Keratinocyte (primary cell): ENCODE measurements around the gene PIP4K2A. TPM values are rescaled to one million over a fixed set of nuclear protein-coding genes. Genes with fewer than 3 reads are reported as not detected.

Experiments
- DNase-seq: peaks from one replicate; pipeline ENCODE4 v3.0.0-alpha.2; 2011; ENCODE audit warnings: low read depth, missing footprints, low spot score
- FAIRE-seq: peaks from 2 replicates; lab custom pipeline; 2011; peaks lifted over from hg19 to GRCh38; lab: Jason Lieb, UNC
- H2AFZ ChIP-seq: 2 replicates; pipeline ENCODE4 v1.6.0; 2012; ENCODE audit warnings: low read length, control low read depth, inconsistent platforms; ENCODE audit not compliant: control insufficient read depth
- H3K27ac ChIP-seq: 2 replicates; pipeline ENCODE4 v1.5.1; 2011; ENCODE audit warnings: low read length; ENCODE audit not compliant: control insufficient read depth, insufficient read depth
- H3K27me3 ChIP-seq: 3 replicates; pipeline ENCODE4 v1.6.0; 2011; ENCODE audit warnings: low read length; ENCODE audit not compliant: control insufficient read depth, insufficient read depth; ENCODE audit errors: extremely low read depth
- H3K36me3 ChIP-seq, 2 experiments: 2 replicates in 1 of 2; 3 replicates in 1 of 2; pipeline ENCODE4 v1.5.1; 2011; ENCODE audit warnings: low read length in 2 of 2, mild to moderate bottlenecking in 1 of 2; ENCODE audit not compliant: control insufficient read depth in 2 of 2, insufficient read depth in 2 of 2; ENCODE audit errors: extremely low read depth in 1 of 2
- H3K4me1 ChIP-seq: 3 replicates; pipeline ENCODE4 v1.5.1; 2011; ENCODE audit warnings: low read length; ENCODE audit not compliant: control insufficient read depth, insufficient read depth; ENCODE audit errors: extremely low read depth
- H3K4me2 ChIP-seq: 3 replicates; pipeline ENCODE4 v1.6.0; 2011; ENCODE audit warnings: low read depth, low read length; ENCODE audit not compliant: control insufficient read depth, insufficient read depth; ENCODE audit errors: extremely low read depth
- H3K4me3 ChIP-seq, 3 experiments: fragments of 200-600 bp in 1 of 3; sonication (generic) in 1 of 3; 2 replicates in 2 of 3; 3 replicates in 1 of 3; pipeline ENCODE4 v1.5.1; 2011 to 2016; ENCODE audit warnings: low read length in 3 of 3, mild to moderate bottlenecking in 3 of 3, control low read depth in 2 of 3, inconsistent platforms in 1 of 3, low read depth in 1 of 3, mixed read lengths in 1 of 3, mixed run types in 1 of 3, moderate library complexity in 1 of 3; ENCODE audit not compliant: control insufficient read depth in 2 of 3, insufficient read depth in 2 of 3; ENCODE audit errors: extremely low read depth in 1 of 3
- H3K79me2 ChIP-seq: 2 replicates; pipeline ENCODE4 v1.6.0; 2012; ENCODE audit warnings: low read length; ENCODE audit not compliant: control insufficient read depth, insufficient read depth
- H3K9ac ChIP-seq: 3 replicates; pipeline ENCODE4 v1.6.0; 2011; ENCODE audit warnings: low read length; ENCODE audit not compliant: control insufficient read depth, insufficient read depth; ENCODE audit errors: extremely low read depth
- H3K9me1 ChIP-seq: 3 replicates; pipeline ENCODE4 v1.6.0; 2011; ENCODE audit warnings: low read length; ENCODE audit not compliant: control insufficient read depth, insufficient read depth; ENCODE audit errors: extremely low read depth
- H3K9me3 ChIP-seq: 2 replicates; pipeline ENCODE4 v1.5.1; 2012; ENCODE audit warnings: low read depth, low read length; ENCODE audit not compliant: control insufficient read depth
- H4K20me1 ChIP-seq: 3 replicates; pipeline ENCODE4 v1.6.0; 2011; ENCODE audit warnings: low read length; ENCODE audit not compliant: control insufficient read depth, insufficient read depth; ENCODE audit errors: extremely low read depth
- EZH2 ChIP-seq: IDR thresholded peaks from one replicate; pipeline ENCODE4 v1.6.1; 2012; ENCODE audit warnings: inconsistent platforms, mild to moderate bottlenecking, low read length, moderate library complexity
- dilution Hi-C: fragments of 300-500 bp; cut with MboI; formaldehyde crosslinking; loops from one replicate; pipeline ENCODE4 v1.7.0; 2020; ENCODE audit warnings: low sequenced_read_pairs; ENCODE audit not compliant: extremely low pct_ligation_motif_present
- polyA plus RNA-seq, 5 experiments: library from polyadenylated mRNA; depleted of rRNA in 3 of 5; stranded (reverse) in 3 of 5; stranded (forward) in 1 of 5; unstranded in 1 of 5; fragments of >200 nt; gene quantifications; 1 replicate in 1 of 5; 2 replicates in 3 of 5; 3 replicates in 1 of 5; pipeline versions ENCODE4 v1.2.1 to v1.2.3, GENCODE V29; 2011 to 2012; ENCODE audit warnings: missing spikeins in 2 of 5, low read depth in 1 of 5, low replicate concordance in 1 of 5
- TF ChIP-seq, protein P1 (sequence below), 3 experiments: IDR thresholded peaks in 1 of 3; conservative IDR thresholded peaks in 1 of 3; optimal IDR thresholded peaks in 1 of 3; 2 replicates in 2 of 3; 3 replicates in 1 of 3; pipeline versions ENCODE3 to v1.5.1; 2011; ENCODE audit warnings: low read length in 3 of 3, mild to moderate bottlenecking in 3 of 3, moderate library complexity in 2 of 3, control low read depth in 1 of 3, inconsistent platforms in 1 of 3; ENCODE audit not compliant: insufficient read depth in 2 of 3; ENCODE audit errors: extremely low read depth in 1 of 3

The PIP4K2A gene
- polyA plus RNA-seq, 1 donor (not counting 4 experiments of a cell fraction or from before 2014, with no cell fraction given): 15.5 TPM

DNA sequence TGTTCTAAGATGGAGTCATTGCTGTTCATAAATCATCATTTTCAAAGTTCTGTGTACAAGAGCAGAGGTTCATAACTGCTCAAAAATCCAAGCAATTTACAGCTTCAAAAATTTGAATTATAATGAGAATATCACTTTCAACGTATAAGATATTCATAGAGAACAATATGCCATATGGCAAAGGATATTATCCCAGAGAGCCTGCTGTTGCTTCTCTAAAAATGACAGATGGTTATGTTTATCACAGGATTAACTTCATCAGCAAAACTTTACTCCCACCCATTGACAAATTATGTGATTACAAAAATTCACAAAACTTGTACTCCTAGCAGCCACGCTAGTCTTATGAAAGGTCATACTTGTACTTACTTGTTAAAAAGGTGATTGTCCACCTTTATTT lies 105.1 kb downstream of the PIP4K2A start:
- DNase-seq: no peak
- no peak overlapping the region for H2AFZ ChIP-seq
- no peak overlapping the region for H3K4me2 ChIP-seq
- H3K9me1 ChIP-seq: no peaks in the 10 kb centered on the region
- dilution Hi-C loops: no loop called here
- no peak overlapping the region for H3K27ac ChIP-seq
- no peaks in the 10 kb centered on the region for H3K27me3 ChIP-seq
- no peak overlapping the region for H3K9ac ChIP-seq
- FAIRE-seq: no peak
- H4K20me1 ChIP-seq: no peaks in the 10 kb centered on the region
- no peak overlapping the region for H3K4me3 ChIP-seq
- no peak for TF ChIP-seq EZH2
- TF ChIP-seq, protein P1, sequence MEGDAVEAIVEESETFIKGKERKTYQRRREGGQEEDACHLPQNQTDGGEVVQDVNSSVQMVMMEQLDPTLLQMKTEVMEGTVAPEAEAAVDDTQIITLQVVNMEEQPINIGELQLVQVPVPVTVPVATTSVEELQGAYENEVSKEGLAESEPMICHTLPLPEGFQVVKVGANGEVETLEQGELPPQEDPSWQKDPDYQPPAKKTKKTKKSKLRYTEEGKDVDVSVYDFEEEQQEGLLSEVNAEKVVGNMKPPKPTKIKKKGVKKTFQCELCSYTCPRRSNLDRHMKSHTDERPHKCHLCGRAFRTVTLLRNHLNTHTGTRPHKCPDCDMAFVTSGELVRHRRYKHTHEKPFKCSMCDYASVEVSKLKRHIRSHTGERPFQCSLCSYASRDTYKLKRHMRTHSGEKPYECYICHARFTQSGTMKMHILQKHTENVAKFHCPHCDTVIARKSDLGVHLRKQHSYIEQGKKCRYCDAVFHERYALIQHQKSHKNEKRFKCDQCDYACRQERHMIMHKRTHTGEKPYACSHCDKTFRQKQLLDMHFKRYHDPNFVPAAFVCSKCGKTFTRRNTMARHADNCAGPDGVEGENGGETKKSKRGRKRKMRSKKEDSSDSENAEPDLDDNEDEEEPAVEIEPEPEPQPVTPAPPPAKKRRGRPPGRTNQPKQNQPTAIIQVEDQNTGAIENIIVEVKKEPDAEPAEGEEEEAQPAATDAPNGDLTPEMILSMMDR (optimal IDR thresholded peaks at IDR 0.05 in 1 of 3, IDR thresholded peaks at IDR 0.05 in 1 of 3, conservative IDR thresholded peaks at IDR 0.05 in 1 of 3; ENCODE audit: extremely low read depth in 1 of 3, insufficient read depth in 2 of 3, low read length in 3 of 3): no peak
- peaks cover 2 to 7% of the 10 kb centered on the region in 2 experiments for H3K36me3 ChIP-seq
- H3K79me2 ChIP-seq: no peaks in the 10 kb centered on the region
- H3K4me1 ChIP-seq: peaks cover 4% of the 10 kb centered on the region
- H3K9me3 ChIP-seq: no peaks in the 10 kb centered on the region

DNA sequence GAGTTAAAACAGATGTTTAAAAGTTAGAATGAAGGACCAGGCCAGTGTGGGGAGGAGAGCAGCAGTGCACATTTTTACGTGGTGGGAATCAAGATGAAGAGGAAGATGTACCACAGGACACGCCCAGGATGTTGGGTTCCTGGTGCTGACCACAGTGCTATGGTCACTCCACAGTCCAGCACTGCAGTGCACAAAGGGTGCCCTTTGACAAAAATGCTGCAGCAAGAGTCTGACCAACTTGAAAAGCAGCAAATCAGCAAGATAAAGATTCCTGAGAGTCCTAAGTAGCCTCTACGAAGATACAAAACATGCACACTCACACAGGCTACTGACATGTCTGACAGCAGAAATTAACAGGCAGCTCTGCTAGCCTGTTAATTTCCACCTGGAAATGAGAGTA lies 107.1 kb downstream of the PIP4K2A start:
- H3K79me2 ChIP-seq: no peaks in the 10 kb centered on the region
- dilution Hi-C loops: no loop called here
- no peak for DNase-seq
- FAIRE-seq: no peak
- no peaks in the 10 kb centered on the region for H3K9me1 ChIP-seq
- no peak for TF ChIP-seq EZH2
- TF ChIP-seq, protein P1 (optimal IDR thresholded peaks at IDR 0.05 in 1 of 3, IDR thresholded peaks at IDR 0.05 in 1 of 3, conservative IDR thresholded peaks at IDR 0.05 in 1 of 3; ENCODE audit: extremely low read depth in 1 of 3, insufficient read depth in 2 of 3, low read length in 3 of 3): no peak
- no peaks in the 10 kb centered on the region for H3K27me3 ChIP-seq
- H4K20me1 ChIP-seq: no peaks in the 10 kb centered on the region
- no peak overlapping the region for H3K4me2 ChIP-seq
- H3K9ac ChIP-seq: no peak overlapping the region
- H3K36me3 ChIP-seq: peaks cover 2 to 7% of the 10 kb centered on the region in 2 experiments
- no peak overlapping the region for H3K27ac ChIP-seq
- H3K9me3 ChIP-seq: no peaks in the 10 kb centered on the region
- no peak overlapping the region for H2AFZ ChIP-seq
- H3K4me1 ChIP-seq: peaks cover 4% of the 10 kb centered on the region
- H3K4me3 ChIP-seq: no peak overlapping the region
